ENCODE measurements around the gene PRAF2.
A peak's percentile ranks its signal among the peaks of the same experiment; 100 is the strongest.

PRAF2 gene

DNA sequence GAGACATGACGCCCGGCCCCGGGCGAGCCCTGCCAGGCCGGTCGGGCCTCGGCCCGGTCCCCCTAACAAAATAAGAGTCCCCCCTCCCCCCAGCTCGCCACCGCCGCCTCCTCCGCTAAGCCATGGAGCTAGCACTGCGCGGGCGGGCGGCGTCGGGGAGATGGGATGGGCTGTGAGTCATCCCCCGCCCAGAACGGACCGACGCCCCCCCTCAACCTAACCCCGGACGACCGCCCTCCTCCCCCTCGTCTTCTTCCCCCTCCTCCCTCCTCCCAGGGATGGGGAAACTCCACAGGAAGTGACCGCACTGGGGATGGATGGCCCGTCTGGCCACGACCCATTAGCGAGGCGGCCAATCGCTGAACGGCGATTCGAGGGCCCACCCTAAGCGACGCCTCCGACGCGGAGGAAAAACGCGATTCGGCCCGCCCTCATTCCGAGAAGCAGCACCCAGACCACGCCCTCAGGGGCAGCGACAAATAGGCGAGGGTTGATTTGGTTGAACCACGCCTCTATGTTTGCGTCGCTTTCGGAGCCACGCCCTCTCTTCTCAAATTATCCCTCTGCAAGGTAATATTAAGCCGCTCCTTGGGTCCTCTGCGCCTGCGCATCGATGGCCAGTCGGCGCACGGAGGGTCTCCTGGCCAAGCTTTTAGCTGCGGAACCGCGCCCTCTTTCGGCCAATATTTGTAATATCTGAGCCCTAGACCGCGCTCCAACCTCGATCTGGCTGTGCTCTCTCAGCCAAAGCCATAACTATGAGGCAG is 30.4 kb downstream of the PRAF2 start, which contains the start of gene TFE3:
Gene TFE3, minus strand, starts transcription at position 138 of the 767 bp plus-strand sequence. Its CDS starts 131 bp downstream, at position 7.
- TF ChIP-seq EZH2 (IDR thresholded peaks at IDR 0.05; ENCODE audit: borderline replicate concordance, low read depth, low read length, severe bottlenecking): no peak
- TF ChIP-seq, protein P1, sequence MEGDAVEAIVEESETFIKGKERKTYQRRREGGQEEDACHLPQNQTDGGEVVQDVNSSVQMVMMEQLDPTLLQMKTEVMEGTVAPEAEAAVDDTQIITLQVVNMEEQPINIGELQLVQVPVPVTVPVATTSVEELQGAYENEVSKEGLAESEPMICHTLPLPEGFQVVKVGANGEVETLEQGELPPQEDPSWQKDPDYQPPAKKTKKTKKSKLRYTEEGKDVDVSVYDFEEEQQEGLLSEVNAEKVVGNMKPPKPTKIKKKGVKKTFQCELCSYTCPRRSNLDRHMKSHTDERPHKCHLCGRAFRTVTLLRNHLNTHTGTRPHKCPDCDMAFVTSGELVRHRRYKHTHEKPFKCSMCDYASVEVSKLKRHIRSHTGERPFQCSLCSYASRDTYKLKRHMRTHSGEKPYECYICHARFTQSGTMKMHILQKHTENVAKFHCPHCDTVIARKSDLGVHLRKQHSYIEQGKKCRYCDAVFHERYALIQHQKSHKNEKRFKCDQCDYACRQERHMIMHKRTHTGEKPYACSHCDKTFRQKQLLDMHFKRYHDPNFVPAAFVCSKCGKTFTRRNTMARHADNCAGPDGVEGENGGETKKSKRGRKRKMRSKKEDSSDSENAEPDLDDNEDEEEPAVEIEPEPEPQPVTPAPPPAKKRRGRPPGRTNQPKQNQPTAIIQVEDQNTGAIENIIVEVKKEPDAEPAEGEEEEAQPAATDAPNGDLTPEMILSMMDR (IDR thresholded peaks at IDR 0.05; ENCODE audit: borderline replicate concordance, extremely low read depth, low read length, poor library complexity, severe bottlenecking): peak; percentile 70
- Histone ChIP-seq H3K27me3 (ENCODE audit: insufficient read depth, low read length, poor library complexity) (no peaks in the 10 kb centered on the region), H3K79me2 (ENCODE audit: insufficient read depth, low read length) (peaks cover 19% of the 10 kb centered on the region), H3K4me3 (ENCODE audit: low read depth in 1 of 2, low read length in 2 of 2) (peak within 1 kb of the TSS; percentile 56 to 78), H3K4me1 (ENCODE audit: insufficient read depth, low read length) (peaks cover 48% of the 10 kb centered on the region), H3K9me3 (ENCODE audit: insufficient read depth, low read length, severe bottlenecking) (no peaks in the 10 kb centered on the region), H2AFZ (ENCODE audit: low read depth, low read length) (peak within 1 kb of the TSS; percentile 65), H4K20me1 (ENCODE audit: insufficient read depth, low read length) (no peaks in the 10 kb centered on the region), H3K36me3 (ENCODE audit: insufficient read depth, low read length) (peaks cover 11% of the 10 kb centered on the region), H3K27ac (ENCODE audit: low read length) (peak within 1 kb of the TSS; percentile 77), H3K9ac (ENCODE audit: low read depth, low read length) (peak within 1 kb of the TSS; percentile 83), H3K4me2 (ENCODE audit: insufficient read depth, low read length) (peak within 1 kb of the TSS; percentile 88)
- ATAC-seq (ENCODE audit: insufficient read depth, low read depth) (peak; percentile 87), DNase-seq (peak; percentile 98)

DNA sequence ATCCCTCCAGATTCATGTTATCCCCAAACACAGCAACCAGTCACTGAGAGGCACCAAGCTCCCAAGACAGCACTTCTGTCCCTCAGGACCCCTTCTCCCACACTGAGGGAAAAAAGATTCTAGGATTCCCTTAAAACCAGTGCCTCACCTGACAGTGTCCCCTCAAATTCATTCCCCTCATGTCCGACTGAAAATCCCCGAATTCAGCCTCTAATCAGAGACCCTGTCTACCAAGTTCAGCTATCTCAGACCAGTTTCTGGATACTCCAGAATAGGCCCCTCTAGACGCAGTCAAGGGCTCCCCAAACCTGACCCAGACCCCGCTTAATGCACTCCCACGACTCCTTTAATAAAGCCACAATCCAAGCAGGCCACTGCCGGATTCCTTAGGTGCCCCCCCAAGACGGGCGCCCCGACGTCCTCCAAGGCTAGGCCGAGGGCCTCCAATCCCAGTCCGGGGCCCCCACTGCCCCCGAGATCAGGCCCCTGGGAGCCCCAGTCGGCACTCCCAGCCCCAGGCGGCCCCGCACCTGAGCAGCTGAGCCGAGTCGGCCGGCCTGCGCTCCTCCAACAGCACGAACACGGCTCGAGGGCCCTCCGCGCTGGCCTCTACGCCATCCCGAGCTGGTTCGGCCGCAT is 31.1 kb downstream of the PRAF2 start:
- H4K20me1 ChIP-seq (ENCODE audit: insufficient read depth, low read length): no peaks in the 10 kb centered on the region
- peak overlapping the region; percentile 83 for H3K9ac ChIP-seq (ENCODE audit: low read depth, low read length)
- TF ChIP-seq, protein P1 (IDR thresholded peaks at IDR 0.05; ENCODE audit: borderline replicate concordance, extremely low read depth, low read length, poor library complexity, severe bottlenecking): no peak
- TF ChIP-seq EZH2 (IDR thresholded peaks at IDR 0.05; ENCODE audit: borderline replicate concordance, low read depth, low read length, severe bottlenecking): no peak
- peaks cover 18% of the 10 kb centered on the region for H3K36me3 ChIP-seq (ENCODE audit: insufficient read depth, low read length)
- H2AFZ ChIP-seq (ENCODE audit: low read depth, low read length): peak overlapping the region; percentile 60
- peak; percentile 1; the same call in 2 of the 3 replicates for ATAC-seq (ENCODE audit: insufficient read depth, low read depth)
- H3K27me3 ChIP-seq (ENCODE audit: insufficient read depth, low read length, poor library complexity): no peaks in the 10 kb centered on the region
- H3K4me1 ChIP-seq (ENCODE audit: insufficient read depth, low read length): peaks cover 48% of the 10 kb centered on the region
- peaks cover 19% of the 10 kb centered on the region for H3K79me2 ChIP-seq (ENCODE audit: insufficient read depth, low read length)
- H3K4me2 ChIP-seq (ENCODE audit: insufficient read depth, low read length): peak overlapping the region; percentile 88
- peak overlapping the region; percentile 77 for H3K27ac ChIP-seq (ENCODE audit: low read length)
- no peaks in the 10 kb centered on the region for H3K9me3 ChIP-seq (ENCODE audit: insufficient read depth, low read length, severe bottlenecking)
- H3K4me3 ChIP-seq (ENCODE audit: low read depth in 1 of 2, low read length in 2 of 2): peak overlapping the region; percentile 56 to 78
- no peak for DNase-seq

DNA sequence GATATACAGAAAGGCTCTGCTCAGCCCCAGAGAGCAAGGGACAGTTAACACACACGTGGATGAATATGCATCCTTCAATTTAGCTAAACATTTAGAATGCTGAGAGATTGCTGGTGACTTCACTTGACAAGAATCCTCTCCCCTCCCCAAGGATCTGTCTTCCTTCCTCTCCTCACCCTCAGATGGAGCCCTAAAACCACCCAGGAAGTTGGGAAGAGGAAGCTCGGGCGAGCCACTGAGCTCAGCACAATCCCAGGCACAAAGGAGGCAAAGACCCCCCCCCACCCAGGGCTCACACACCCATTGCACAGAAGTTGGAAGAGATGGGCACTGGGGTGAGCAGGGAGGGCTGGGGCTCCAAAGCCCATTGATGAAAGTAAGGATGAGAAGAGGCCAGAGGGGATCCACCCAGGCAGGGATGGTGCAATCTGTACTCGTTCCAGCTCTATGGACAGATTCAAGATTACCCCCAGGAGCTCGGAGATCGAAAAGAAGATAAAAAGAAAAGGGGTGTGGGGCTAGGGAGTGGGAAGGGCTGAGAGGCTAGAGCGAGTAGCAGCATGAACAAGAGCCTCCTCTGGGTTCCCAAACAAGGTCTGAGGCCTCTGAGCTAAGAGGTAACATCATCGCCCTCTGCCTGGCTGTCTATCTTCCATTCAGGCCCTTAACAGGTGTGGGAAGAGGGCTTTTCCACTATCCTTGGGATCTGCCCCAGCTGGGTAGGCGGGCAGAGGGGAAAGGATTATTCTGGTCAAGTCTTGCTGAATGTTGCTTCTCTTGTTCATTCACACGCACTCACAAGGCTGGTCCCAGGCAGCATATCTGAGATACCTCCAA is 31.8 kb downstream of the PRAF2 start:
- Histone ChIP-seq H3K36me3 (ENCODE audit: insufficient read depth, low read length) (peaks cover 19% of the 10 kb centered on the region), H3K27me3 (ENCODE audit: insufficient read depth, low read length, poor library complexity) (no peaks in the 10 kb centered on the region), H3K4me2 (ENCODE audit: insufficient read depth, low read length) (peak overlapping the region; percentile 88), H3K9ac (ENCODE audit: low read depth, low read length) (peak overlapping the region; percentile 83), H3K9me3 (ENCODE audit: insufficient read depth, low read length, severe bottlenecking) (no peaks in the 10 kb centered on the region), H3K4me3 (ENCODE audit: low read depth in 1 of 2, low read length in 2 of 2) (peak overlapping the region; percentile 56 to 78), H3K4me1 (ENCODE audit: insufficient read depth, low read length) (peaks cover 48% of the 10 kb centered on the region), H3K27ac (ENCODE audit: low read length) (peak overlapping the region; percentile 77), H4K20me1 (ENCODE audit: insufficient read depth, low read length) (no peaks in the 10 kb centered on the region), H3K79me2 (ENCODE audit: insufficient read depth, low read length) (peaks cover 19% of the 10 kb centered on the region), H2AFZ (ENCODE audit: low read depth, low read length) (no peak overlapping the region)
- DNase-seq (no peak), ATAC-seq (ENCODE audit: insufficient read depth, low read depth) (no peak)
- TF ChIP-seq EZH2 (IDR thresholded peaks at IDR 0.05; ENCODE audit: borderline replicate concordance, low read depth, low read length, severe bottlenecking): no peak
- TF ChIP-seq, protein P1 (IDR thresholded peaks at IDR 0.05; ENCODE audit: borderline replicate concordance, extremely low read depth, low read length, poor library complexity, severe bottlenecking): no peak
